HG02885 (cell line): Measurements from ENCODE around the gene PAAF1.

ENCODE experiments used
- ATAC-seq: cut with Tn5 transposase; IDR thresholded peaks from one replicate; pipeline ENCODE4 v1.9.1; 2021; ENCODE audit warnings: mild to moderate bottlenecking; ENCODE audit not compliant: unreplicated experiment, poor library complexity

The PAAF1 gene

GRCh38 chr11:73940801-73941570 is 64.2 kb downstream of the PAAF1 start:
- ATAC-seq: no peak

DNA sequence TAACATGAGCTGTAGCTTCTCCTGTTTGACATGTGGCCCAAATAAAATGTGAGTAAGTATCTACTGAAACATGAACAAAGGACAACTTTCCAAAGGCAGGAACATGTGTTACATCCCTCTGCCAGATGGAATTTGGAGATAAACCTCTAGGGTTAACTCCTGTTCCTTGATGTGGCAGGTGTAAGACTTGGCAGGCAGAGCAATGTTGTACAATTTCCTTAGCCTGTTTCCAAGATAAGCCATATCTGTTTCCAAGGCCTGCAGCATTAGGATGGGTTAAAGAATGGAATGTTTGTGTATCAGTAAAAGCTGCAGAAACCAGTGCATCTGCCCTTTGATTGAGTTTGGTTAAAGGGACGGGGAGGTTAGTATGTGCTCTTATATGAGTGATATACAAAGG is 65.2 kb downstream of the PAAF1 start:
- no peak for ATAC-seq

GRCh38 chr11:73944085-73944484 is 67.3 kb downstream of the PAAF1 start:
- ATAC-seq: no peak

DNA sequence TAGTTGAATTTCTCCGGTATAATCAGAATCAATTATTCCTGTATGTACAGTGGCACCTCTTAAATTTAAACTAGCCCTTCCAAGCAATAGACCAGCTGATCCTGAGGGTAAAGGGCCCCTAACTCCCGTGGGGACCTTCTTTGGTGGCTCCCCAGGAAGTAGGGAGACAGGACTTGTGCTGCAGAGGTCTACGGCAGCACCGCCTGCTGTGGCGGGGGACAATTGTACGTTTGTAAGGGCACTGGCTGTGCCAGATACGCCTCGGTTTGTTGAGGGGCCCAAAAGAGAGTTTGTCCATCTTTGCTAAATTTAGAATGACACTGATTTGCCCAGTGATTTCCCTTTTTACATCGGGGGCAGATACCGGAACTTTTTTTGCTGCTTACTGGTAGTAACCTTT is 68.1 kb downstream of the PAAF1 start:
- no peak for ATAC-seq

GRCh38 chr11:73945396-73945795 is 68.6 kb downstream of the PAAF1 start:
- no peak for ATAC-seq

DNA sequence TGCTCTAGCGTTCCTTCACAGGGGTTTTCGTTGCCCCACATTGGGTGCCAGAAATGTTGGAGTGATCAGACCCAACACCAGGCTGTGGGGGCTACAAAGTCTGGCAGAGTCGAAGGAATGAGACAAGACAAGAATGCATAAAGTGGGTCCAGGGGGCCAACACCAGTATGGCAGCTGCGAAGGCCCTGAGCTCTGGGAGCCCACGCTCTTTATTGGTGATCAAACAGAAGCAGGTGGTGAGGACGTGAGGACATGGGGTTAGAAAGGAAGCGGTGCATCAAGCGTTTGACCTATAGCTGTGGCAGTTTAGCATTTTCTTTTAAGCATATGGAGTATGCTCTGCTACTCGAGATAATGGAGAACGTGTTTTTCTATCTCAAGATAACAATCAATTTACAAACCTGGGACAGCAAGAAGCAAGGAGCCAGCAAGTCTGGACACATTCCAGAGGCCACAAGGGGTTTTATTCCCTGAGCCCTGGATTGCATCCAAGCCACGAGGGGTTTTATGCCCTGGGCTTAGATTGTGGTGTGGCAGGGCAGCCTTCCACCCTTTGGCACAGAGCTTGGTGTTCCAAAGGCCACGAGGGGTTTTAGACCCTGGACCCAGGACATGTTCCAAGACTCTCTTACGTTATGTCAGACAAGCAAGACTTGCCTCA is 70.1 kb downstream of the PAAF1 start:
- ATAC-seq: no peak

DNA sequence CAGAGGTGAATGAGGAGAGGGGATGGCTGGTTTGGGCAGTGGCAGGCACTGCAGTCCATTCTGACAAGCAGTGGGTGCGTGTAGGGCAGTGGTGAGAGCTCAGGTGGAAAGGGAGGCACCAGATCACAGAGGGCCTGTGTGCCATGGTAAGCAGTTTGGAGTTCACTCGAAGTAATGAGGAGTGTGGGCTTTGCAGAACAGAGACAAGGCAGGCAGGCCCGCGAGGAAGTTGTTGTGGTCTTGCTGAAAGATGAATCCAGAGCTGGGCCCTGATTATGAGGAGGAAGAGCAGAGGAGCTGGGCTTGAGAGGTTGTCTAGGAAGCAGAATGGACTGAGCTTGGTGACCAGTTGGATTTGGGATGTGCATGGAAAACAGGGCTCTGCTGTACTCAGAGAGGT is 72.4 kb downstream of the PAAF1 start:
- no peak for ATAC-seq

DNA sequence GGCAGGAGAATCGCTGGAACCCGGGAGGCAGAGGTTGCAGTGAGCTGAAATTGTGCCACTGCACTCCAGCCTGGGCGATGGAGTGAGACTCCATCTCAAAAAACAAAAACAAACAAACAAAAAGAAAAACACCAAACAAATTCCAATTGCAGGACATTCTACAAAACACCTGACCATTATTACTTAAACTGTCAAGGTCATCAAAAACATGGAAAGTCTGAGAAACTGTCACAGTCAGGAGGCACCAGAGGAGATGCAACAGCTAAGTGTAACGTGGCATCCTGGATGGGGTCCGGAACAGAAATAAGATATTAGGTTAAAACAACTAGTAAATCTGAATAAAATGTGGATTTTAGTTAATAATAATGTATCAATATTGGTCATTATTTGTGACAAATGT is 73.1 kb downstream of the PAAF1 start:
- no peak for ATAC-seq

GRCh38 chr11:73950869-73951710 is 74.3 kb downstream of the PAAF1 start, which contains the start of gene DNAJB13:
DNAJB13 (plus strand) TSS chr11:73951026; CDS start chr11:73951070, 44 bp downstream.
- peak; percentile 80 for ATAC-seq

DNA sequence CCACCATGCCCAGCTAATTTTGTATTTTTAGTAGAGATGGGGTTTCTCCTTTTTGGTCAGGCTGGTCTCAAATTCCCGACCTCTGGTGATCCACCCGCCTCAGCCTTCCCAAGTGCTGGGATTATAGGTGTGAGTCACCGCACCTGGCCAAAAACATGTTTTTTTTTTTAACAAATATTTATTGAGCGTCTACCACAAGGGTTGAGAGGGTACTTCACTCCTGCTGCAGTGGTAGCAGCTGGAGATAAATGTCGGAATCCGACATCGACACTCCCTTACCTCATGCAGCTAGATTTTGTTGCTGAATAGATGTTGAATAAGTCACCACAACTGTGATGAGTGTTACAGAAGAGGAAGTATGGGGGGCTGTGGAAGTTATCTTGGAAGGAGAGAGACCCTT is 75.0 kb downstream of the PAAF1 start:
- no peak for ATAC-seq

DNA sequence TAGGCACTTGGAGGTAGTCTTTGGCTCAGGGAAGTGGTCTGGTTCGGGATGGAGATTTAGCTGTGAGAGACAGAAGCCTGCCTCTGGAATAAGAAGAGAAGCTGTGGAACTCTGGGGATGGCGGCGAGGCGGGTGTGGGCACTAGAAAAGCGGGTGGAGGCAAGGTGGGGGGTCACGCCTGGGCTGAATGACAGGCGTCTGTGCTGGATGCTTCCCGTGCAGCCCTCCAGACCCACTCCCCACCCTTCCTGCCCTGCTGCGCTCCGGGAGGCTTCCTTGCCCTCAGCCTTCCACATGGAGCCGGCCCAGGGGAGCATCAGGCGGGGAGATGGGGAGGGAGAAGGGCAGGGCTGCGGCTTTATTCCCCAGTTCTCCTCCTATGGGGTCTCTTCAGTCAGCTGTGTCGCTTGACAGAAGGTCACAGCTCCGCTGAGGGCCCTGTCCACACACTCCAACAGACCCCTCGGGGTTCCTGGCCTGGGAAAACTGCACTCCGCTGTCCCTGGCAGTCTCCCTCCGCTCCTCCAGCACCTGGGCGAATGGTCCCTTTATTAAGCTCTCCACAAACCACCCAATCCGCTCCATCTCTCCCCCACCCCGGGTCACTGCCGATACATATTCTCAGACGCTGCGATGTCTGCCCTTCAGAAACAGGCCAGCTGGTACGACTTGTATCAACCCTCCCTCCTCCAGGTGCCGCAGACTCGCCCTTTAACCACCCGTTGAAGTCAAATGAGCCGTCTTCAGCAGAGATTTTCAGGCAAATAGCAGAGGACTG is 80.3 kb downstream of the PAAF1 start:
- ATAC-seq: no peak

DNA sequence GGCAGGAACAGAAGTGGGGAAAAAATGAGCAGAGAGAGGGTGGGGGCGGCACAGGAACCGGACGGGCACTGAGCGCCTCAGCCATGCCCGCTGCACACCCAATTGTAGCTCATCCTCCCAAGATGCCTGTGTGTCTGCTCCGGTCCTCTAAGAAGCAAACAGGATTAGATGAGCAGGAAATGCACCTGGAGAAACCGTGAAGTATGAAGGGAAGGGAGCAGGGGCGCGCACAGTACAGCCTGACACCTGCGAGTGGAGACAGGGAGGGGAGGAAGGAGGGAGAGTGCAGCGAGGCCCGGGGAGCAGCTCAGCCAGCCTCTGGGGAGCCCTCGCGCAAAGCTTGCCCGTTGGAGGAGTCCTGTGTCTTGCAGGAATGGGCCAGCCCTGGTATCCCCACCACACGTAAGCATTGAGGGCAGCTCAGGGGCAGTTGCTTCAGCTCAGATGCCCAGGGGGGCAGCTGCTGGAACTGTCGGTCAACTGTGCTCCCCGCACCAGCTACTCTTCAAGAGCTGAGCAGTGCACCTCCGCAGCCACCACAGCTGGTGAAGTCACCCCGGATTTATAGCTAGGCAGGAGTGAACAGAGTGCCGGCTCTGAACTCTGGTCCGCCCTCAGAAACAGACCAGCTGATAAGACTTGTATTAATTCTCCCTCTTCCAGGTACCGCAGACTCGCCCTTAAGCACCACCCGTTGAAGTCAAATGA is 81.0 kb downstream of the PAAF1 start:
- no peak for ATAC-seq

GRCh38 chr11:73958521-73959141 is 81.8 kb downstream of the PAAF1 start:
- ATAC-seq: no peak

GRCh38 chr11:73961321-73961720 is 84.5 kb downstream of the PAAF1 start:
- no peak for ATAC-seq

DNA sequence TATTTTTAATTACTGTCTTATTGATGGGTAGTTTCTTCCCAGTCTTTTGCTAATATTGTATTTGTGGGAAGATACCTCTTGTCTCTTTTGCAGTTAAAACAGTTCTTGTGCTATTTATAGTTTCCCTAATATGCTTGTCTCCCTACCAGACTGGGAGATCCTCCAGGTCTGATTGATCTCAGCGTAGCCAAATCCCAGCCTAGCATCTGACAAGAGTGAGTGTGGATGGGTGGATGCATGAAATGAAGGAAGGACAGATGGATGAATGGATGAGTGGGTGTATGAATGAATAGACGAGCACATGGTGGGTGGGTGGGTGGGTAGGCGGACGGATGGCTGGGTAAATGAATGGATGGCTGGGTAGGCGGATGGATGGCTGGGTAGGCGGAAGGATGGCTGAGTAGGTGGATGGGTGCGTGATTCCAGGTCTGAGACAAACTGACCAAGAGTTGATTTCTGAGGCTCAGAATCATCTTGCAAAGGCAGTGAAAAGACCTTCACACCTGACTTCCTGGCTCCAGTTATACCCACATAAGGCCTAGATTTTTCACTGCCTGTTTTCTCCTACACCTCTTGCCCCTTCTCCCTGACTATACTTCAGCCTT is 85.4 kb downstream of the PAAF1 start:
- no peak for ATAC-seq

- no peak for ATAC-seq
Measured at GRCh38 chr11:73963861-73964260, 87.1 kb downstream of the PAAF1 start.

GRCh38 chr11:73965076-73965763 is 88.4 kb downstream of the PAAF1 start:
- no peak for ATAC-seq

DNA sequence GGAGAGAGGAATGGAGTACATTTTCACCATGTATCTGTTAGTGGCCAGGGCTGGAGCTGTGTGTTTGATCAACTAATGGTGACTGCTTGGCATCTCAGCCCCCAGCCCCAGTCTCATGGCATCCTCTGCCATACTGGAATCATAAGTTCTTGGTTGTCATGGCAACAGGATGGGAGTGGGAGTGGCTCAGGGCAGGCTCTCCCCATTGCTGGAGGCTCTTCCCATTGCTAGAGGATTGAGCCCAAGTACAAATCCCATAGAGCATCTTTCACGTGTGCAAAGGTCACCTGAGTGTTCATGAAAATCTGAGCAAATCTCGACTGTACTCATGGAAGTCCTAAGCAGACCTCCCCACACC is 88.9 kb downstream of the PAAF1 start:
- no peak for ATAC-seq
